Nucleus accumbens (tissue), 56 donors: ENCODE results near the gene NT5DC1.
"Not testable (repeated sequence)": the region's sequence is repeated elsewhere in the genome, so short reads cannot be mapped to it uniquely, and the experiment has no call there.

Experiments used
- DNase-seq, 56 donors: peaks; one replicate each; lab custom pipeline; 2025; lab: John Stamatoyannopoulos, UW

NT5DC1 gene

DNA sequence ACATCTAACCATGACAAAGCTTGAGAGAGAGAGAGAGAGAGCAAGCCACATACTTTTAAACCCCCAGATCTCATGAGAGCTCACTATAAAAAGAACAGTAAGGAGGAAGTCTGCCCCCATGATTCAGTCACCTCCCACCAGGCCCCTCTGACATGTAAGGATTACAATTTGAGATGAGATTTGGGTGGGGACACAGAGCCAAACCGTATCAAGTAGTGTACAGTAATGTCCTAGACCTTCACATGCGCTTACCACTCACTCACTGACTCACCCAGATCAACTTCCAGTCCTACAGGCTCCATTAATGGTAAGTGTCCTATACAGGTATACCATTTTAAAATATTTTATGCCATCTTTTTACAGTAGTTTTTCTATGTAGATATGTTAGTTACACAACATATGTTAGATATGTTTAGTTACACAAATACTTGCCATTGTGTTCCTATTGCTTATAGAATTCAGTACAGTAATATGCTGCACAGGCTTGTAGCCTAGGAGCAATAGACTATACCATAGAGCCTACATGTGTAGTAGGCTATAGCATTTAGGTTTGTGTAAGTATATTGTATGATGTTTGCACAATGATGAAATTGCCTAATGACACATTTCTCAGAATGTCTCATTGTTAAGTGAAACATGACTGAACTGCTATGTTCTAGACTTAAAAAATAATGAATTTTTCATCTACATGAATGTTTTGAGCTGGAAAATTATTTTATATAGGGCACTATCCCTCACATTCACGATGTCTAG, 167.4 kb downstream of the NT5DC1 start:
- no peak for DNase-seq

DNA sequence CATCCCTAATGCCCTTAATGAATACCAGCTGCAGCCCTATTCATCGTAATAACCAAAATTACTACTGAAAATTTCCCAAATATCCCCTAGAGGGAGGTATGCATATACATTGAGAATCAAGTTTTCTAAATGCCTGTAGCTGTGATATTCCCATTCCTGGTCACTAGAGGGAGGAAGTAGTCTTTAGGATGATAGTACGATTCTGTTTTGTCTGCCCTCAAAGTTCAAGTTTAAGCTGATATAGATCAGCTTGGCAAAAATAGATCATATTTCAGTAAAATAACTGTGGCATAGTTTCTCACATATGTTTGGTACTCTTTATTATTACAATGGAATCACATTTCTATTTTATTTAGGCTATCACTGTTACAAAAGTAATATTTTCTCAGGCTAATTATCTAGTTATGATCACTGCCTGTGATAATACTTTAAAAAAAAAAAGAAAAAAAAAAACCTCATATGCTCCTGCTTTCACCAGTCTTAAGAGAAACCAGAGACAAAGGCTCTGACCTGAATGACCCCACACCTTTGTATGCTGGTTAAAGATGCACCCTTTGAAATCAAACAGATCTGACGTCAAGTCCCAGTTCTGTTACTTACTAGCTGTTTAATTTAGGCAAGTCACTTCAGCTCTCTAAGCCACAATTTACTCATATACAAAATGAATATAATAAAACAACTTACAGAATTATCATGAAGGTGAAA, 168.1 kb downstream of the NT5DC1 start:
- no peak for DNase-seq

DNA sequence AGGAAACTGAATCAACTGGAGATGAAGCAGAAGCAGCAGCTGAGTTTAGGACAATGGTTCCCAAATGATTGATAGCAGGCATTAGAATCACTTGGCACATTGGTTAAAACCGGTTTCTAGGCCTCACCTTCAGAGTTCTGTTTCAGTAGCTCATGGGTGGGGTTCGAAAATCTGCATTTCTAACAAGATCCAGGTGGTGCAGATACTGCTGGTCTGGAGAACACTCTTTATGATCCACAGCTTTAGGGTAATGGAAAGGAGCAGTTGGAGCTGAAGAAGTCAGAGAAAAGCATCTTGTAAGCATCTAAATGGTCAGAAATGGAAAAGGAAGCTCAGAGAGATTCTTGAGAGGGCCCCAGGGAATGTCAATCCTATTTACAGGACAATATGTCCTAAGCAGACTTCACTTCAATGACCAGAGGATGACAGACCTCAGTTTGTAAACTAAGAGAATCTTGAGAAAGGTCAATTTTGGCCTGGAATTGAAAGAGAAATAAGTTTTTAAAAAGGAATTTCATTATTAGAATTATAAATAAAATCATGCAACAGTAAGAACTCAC, 170.6 kb downstream of the NT5DC1 start:
- no peak for DNase-seq

DNA sequence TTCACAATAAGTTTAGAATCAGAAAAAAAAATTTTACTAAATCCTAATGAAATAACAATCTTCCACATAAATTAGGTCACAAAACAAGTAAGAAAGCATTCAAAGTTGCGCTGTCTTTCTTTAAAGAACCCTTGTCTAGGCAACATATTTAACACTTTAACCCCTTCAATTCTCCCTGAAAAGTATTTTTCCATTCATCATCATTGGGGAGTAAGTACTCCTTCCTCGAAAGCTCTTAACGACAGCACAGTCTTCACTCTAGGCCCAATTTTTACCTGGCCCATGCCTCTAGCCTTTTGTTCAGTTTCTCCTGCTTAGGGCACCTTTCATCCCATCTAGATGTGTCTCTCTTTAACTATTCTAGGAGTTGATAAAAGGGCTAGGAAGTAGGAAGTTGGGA, 176.5 kb downstream of the NT5DC1 start:
- DNase-seq = no peak

DNA sequence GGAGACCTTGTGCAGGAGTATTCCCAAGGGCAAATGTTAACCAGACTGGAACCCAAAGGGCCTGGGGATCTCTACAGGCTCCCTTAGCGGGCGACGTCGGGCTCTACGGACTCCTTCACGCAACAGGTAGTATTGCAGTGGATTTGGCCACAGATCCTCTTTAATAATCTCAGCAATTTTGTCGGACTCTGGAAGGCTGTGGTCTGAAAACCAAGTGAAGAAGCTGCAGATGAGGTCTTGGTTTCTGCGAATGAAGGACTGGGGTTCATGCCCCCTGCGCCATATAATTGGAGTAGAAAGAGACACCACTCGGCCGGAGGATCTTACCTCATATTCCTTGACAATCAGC, 177.8 kb downstream of the NT5DC1 start:
- DNase-seq = no peak

DNA sequence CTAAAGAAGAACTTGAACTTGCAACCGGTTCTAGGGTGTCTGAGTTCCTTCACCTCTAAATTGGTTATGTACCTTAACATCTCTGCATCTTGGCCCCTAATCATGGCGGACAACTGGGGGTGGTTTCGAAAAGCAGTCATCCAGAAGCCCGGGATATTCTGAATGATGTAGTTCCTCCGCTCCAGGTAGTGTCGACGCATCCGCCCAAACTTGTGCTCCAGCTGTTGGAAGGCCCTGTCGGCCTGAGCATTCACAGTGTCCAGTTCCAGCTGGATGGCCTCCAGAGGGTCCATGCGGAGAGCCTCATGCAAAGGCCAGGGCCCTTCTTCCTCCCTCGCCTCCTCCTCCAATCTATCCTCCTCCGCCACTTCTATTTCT, 178.2 kb downstream of the NT5DC1 start:
- DNase-seq = peak in 12 of 56 donors; percentile 35 to 78 (median 54)

DNA sequence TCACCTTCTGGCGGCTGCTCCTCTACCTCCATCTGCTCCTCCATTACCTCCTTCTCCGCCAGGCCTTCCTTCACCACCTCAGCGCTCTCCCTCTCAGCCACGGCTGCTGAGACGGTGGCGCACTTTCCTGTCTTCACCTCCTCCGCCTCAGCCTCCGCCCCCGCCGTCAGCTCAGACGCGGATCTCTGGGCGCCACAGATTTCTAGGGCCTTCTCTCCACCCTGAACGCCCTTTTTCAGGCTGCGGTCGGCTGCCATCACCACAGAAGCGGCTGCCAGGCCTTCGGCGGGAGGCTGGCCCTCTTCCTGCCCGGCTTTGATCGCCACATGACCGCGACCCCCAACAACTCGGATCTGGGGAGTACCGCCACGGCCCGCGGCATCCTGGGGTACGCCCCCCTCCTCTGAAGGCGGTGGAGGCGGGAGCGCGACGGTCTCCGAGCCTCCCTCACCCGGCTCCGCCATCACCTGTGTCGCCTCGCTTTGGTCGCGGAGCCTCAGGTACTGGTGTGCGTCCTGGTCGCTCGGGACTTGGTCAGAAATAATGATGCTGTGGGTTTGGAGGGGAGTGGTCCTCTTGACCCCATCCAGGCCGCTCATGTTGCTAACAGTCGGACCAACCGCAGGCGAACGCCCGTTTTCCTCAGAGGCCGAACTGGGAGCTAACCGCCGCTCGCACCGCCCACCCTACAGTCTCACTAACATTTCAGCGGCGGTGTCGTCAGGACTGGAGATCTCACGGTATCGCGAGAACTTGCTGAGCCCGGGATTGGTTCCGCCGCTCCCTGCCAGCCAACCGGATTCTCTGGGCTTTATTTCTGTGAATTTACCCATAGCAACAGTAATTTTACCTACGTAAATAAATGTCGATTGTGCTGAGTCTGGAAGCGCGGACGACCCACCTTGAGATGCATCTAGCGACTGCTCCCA, 178.8 kb downstream of the NT5DC1 start, which contains the start of gene TSPYL1:
Gene TSPYL1 (minus strand): TSS at position 699 of the 929 bp plus-strand sequence. CDS start 100 bp downstream, at position 599.
- peak; percentile 58 to 98 (median 91) for DNase-seq

DNA sequence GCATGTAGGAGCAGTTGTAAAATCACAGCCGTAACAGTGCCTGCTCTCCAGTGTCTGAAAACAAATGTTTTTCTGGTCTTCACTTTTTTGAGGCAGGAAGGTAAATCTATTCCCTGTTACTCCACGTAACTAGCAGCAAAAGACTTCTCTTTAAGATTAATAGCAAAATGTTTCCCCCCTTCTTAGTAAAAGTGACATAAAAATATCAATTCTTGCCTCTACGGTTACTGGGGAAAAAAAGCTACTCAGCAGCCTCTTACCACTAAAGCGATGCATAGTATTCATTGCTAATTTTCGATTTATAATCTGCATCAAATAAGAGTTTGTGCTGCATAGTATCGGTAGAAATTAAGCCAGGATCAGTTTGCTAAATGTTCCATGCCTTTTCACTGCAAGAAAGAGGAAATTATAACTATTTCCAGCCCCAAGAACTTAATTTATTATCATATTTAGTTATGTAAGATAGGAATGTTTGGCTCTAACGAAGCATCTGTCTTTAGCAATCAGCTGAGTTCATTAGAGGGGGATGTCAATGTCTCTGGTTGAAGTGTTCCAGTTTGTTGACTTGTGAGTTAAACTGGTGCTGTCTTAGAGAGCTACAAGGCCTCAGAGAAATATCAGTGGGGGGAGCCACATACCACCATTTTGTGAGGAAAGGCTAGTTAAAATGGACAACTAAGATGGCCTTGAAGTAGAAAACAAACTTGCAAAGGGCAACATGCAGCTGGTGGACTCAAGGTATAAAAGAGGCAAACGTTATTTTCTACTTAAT, 179.7 kb downstream of the NT5DC1 start:
- no peak for DNase-seq

- no peak for DNase-seq
These were observed 180.3 kb downstream of the NT5DC1 start for GRCh38 chr6:116280933-116281316.

GRCh38 chr6:116282698-116283097, 182.0 kb downstream of the NT5DC1 start:
- DNase-seq = peak in 1 of 56 donors; percentile 2

DNA sequence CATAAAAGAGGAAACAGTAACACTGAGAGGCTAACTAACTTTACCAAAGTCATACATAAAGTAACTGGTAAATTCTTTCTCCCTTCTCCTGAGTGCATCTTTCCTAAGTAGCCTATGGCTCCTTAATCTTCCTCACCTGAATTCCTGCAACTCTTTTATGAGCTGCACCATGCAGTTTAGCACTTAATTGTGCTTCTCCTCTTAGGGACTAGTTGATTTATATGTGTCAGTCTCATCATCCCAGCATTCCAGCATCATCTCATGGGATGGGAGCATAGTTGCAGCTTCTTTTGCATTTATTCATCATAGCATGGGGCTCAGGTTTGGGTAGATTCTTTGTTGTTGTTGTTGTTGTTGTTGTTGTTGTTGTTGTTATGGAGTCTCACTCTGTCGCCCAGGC, 182.5 kb downstream of the NT5DC1 start:
- no peak for DNase-seq

DNA sequence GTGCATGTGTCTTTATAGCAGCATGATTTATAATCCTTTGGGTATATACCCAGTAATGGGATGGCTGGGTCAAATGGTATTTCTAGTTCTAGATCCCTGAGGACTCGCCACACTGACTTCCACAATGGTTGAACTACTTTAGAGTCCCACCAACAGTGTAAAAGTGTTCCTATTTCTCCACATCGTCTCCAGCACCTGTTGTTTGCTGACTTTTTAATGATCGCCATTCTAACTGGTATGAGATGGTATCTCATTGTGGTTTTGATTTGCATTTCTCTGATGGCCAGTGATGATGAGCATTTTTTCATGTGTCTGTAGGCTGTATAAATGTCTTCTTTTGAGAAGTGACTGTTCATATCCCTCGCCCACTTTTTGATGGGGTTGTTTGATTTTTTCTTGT, 184.3 kb downstream of the NT5DC1 start:
- DNase-seq = not testable (repeated sequence)

- DNase-seq = no peak
These were observed 186.2 kb downstream of the NT5DC1 start for GRCh38 chr6:116286773-116287358.

DNA sequence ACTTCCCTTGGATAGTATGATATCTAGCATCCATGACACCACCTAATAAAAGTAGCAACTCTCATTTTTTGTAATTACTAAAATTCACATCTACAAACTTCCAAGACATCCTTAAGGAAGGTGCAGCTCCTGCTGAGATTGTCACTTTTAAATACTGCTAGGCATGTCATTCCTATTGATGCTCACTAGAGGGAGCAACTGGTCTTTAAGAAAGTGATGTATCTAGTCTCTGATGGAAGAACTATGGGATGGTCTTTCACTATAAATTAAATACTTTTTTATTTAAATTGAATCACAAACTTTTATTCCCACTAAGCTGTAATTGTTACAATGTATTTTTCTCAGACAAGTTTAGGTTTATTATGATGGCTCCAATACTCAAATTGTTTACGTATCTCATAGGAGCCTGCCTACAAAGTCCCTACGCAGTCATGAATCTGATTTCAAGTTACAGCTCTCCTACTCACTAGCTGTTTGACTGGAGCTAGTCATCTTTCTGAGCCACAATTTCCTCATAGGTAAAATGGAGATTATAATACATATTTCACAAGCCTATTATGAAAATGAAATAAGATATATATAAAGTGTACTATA, 187.1 kb downstream of the NT5DC1 start:
- DNase-seq = no peak

GRCh38 chr6:116289876-116290275, 189.2 kb downstream of the NT5DC1 start:
- DNase-seq = no peak

DNA sequence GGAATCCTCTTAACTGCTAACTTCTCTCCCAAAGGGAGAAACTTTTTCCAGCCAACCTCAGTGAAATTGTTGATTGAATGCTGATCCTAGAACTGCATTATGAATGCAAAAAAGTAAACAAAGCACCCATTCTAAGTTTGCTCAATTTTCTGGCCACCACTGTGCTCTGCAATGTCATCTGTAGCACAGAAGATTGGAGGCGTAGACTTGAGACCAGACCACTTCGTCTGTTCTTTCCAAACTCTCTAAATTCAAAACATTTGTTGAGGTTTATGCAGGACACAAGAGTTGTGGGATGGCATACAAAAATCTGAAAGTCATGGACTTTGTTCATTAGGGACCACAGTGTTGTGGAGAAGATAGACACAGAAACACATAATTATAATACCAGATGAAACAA, 190.1 kb downstream of the NT5DC1 start:
- DNase-seq = no peak

DNA sequence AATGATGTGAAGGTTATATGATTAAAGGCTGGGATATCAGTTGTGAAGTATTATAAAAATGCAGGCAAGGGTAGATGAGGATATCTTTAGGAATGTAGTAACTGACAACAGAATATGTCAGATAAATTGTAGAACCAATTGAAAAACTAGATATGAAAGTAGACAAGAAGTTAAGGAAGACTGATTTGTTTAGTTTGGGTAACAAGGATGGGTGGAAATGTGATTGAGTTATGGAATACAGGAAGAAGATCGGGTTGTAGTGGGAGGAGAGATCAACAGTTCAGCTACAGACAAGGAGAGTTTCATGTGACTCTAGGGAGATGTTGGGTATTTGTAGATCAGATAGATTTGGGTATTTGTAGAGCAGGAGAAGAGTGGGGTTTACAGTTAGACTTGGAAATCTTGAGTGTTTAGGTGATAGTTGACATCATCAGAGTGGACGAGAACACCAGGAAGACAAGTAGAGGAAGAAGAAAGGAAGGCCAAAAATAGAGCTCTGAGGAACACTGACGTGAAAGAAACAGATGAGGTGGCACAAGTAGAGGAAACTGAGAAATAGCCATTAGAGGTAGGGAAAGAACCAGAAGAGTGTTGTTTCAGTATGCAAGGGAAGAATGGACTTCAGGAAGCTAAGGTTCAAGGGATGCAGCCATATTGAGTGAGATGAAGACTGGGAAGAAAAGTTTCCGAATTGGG, 191.2 kb downstream of the NT5DC1 start:
- DNase-seq = no peak

DNA sequence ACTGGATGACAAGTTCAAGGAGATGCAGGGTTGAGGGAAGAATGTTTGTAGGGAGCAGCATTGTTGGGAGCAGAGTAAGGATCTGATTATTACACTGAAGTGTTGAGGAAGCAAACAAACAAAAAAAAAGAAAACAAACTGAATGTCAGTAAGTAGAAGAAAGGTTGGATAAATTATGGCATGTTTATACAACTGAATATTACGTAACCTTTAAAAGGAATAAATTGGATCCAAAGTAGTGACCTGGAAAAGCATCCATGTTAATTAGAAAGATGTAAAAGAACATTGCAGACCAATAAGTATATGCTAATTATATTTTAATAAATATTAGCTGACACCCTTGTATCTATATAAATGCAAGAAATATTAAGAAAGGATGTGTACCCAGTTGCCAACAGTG, 191.9 kb downstream of the NT5DC1 start:
- no peak for DNase-seq

GRCh38 chr6:116298273-116298672, 197.6 kb downstream of the NT5DC1 start:
- DNase-seq = no peak
